GM12878 (cell line): ENCODE results near the gene DST.

Experiments
- E4F1 ChIP-seq: fragments of 450-650 bp; IDR thresholded peaks from 2 replicates; pipeline ENCODE4 v1.6.1; 2018; ENCODE audit warnings: borderline replicate concordance, mild to moderate bottlenecking; ENCODE audit not compliant: partially characterized antibody
- NFYB ChIP-seq: IDR thresholded peaks from 2 replicates; pipeline ENCODE4 v1.6.1; 2011; ENCODE audit warnings: low read depth, mild to moderate bottlenecking, low read length, improper control_type of control experiment, moderate library complexity; ENCODE audit not compliant: insufficient read depth

GRCh38 chr6:56601390-56601789, 41.3 kb downstream of the DST start:
- TF ChIP-seq E4F1, result no peak
- no peak for TF ChIP-seq NFYB
